ENCODE data around the gene SPATA31A3. TPM values are rescaled to one million over a fixed set of nuclear protein-coding genes. Genes with fewer than 3 reads are reported as not detected.
"Not testable (repeated sequence)": the region's sequence is repeated elsewhere in the genome, so short reads cannot be mapped to it uniquely, and the experiment has no call there.

Gene SPATA31A3
- not detected for total RNA-seq (2021; ENCODE audit: unreplicated experiment)
- not detected in 2 replicates for polyA plus RNA-seq (2012)
- not detected for Bru-seq, nascent RNA
- BruChase-seq, experiment 1, labeled RNA remaining after a 6-hour chase: not detected
- BruChase-seq, experiment 2, labeled RNA remaining after a 2-hour chase: not detected
- long read RNA-seq: 0 reads

GRCh38 chr9:66992450-66992849, at the start of gene SPATA31A3:
TSS of gene SPATA31A3 (minus strand) at chr9:66992550. CDS start at chr9:66992521, 29 bp downstream.
- BruUV-seq (replicated peaks); H3K79me2 ChIP-seq (ENCODE audit: insufficient read depth, low read length); H3K4me1 ChIP-seq (ENCODE audit: control insufficient read depth in 1 of 2, insufficient read depth in 2 of 2, low read length in 2 of 2); intact Hi-C loops (cut with micrococcal nuclease); RAD21 ChIA-PET (ENCODE audit: low non-redundant PET in 1 of 2, low total read pairs in 2 of 2, uncharacterized antibody in 2 of 2, unreplicated experiment in 2 of 2); H3K4me2 ChIP-seq (ENCODE audit: low read length); H2AFZ ChIP-seq (ENCODE audit: low read depth, low read length, poor library complexity, severe bottlenecking); DNase-seq (ENCODE audit: low read depth, low spot score); H3K9me3 ChIP-seq (ENCODE audit: control insufficient read depth in 1 of 2, insufficient read depth in 1 of 2, low read depth in 1 of 2, low read length in 2 of 2); ATAC-seq; H3K27ac ChIP-seq (ENCODE audit: low read depth, low read length); POLR2A ChIA-PET; H3K36me3 ChIP-seq (ENCODE audit: control insufficient read depth in 1 of 2, insufficient read depth in 2 of 2, low read length in 2 of 2); H4K20me1 ChIP-seq (ENCODE audit: insufficient read depth); H3K9ac ChIP-seq (ENCODE audit: low read length); H3K27me3 ChIP-seq (ENCODE audit: insufficient read depth, low read length); H3K4me3 ChIP-seq (replicated peaks in 1 of 2; ENCODE audit: low read depth in 1 of 2, low read length in 2 of 2); H3K9me2 ChIP-seq (ENCODE audit: insufficient read depth); CTCF ChIA-PET: not testable (repeated sequence)

DNA sequence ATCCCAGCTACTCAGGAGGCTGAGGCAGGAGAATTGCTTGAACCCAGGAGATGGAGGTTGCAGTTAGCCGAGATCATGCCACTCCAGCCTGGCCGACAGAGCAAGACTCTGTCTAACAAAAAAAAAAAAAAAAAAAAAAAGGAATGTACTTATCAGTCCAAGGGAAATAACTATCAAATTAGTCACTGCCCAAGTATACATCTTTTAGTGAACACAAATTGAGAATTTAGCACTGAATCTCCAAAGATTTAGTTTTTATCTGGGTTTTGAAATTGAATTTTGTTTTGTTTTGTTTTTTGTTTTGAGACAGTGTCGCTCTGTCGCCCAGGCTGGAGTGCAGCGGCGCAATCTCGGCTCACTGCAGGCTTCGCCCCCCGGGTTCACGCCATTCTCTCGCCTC, 39.8 kb downstream of the SPATA31A3 start:
- BruUV-seq (replicated peaks); intact Hi-C loops (cut with micrococcal nuclease); H3K9me3 ChIP-seq (ENCODE audit: control insufficient read depth in 1 of 2, insufficient read depth in 1 of 2, low read depth in 1 of 2, low read length in 2 of 2); H4K20me1 ChIP-seq (ENCODE audit: insufficient read depth); H3K4me1 ChIP-seq (ENCODE audit: control insufficient read depth in 1 of 2, insufficient read depth in 2 of 2, low read length in 2 of 2); DNase-seq (ENCODE audit: low read depth, low spot score); POLR2A ChIA-PET; ATAC-seq; CTCF ChIA-PET; H3K36me3 ChIP-seq (ENCODE audit: control insufficient read depth in 1 of 2, insufficient read depth in 2 of 2, low read length in 2 of 2); H3K9me2 ChIP-seq (ENCODE audit: insufficient read depth); H3K27me3 ChIP-seq (ENCODE audit: insufficient read depth, low read length); H3K79me2 ChIP-seq (ENCODE audit: insufficient read depth, low read length); H3K4me2 ChIP-seq (ENCODE audit: low read length); RAD21 ChIA-PET (ENCODE audit: low non-redundant PET in 1 of 2, low total read pairs in 2 of 2, uncharacterized antibody in 2 of 2, unreplicated experiment in 2 of 2); H3K9ac ChIP-seq (ENCODE audit: low read length); H3K4me3 ChIP-seq (replicated peaks in 1 of 2; ENCODE audit: low read depth in 1 of 2, low read length in 2 of 2); H3K27ac ChIP-seq (ENCODE audit: low read depth, low read length); H2AFZ ChIP-seq (ENCODE audit: low read depth, low read length, poor library complexity, severe bottlenecking): not testable (repeated sequence)

DNA sequence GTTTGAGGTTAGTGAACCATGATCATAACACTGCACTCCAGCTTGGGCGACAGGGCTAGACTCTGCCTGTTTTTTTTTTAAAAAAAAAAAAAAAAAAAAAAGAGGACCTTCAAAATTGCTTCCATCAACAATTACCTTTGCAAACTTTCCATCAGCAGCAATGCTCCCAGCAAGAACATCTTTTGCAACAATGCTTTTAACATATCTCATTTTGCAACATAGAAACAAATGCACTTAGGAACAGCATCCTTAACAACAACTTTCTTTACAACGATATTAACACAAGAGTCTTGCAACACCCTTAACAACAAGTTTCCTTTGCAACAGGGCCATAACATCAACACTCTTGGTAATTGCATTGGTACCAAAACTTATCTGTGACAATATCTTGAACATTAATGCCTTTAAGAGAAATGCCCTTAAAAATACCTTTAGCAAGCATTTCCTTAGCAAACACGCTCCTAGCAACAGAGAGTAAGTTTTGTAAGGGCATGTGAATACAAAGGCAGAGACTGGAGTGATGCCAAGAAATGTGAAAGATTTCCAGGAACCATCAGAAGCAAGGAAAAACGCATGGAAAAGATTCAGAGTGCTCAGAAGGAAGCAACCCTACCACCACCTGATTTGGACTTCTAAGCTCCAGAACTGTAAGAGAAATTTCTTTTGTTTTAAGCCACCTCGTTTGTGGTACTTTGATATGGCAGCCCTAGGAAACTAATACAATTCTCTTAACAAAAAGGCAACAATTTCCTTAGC, 49.8 kb downstream of the SPATA31A3 start:
- H3K4me3 ChIP-seq (replicated peaks in 1 of 2; ENCODE audit: low read depth in 1 of 2, low read length in 2 of 2); H3K36me3 ChIP-seq (ENCODE audit: control insufficient read depth in 1 of 2, insufficient read depth in 2 of 2, low read length in 2 of 2); intact Hi-C loops (cut with micrococcal nuclease); H3K9me3 ChIP-seq (ENCODE audit: control insufficient read depth in 1 of 2, insufficient read depth in 1 of 2, low read depth in 1 of 2, low read length in 2 of 2); H3K9me2 ChIP-seq (ENCODE audit: insufficient read depth); DNase-seq (ENCODE audit: low read depth, low spot score); H3K4me2 ChIP-seq (ENCODE audit: low read length); H3K27me3 ChIP-seq (ENCODE audit: insufficient read depth, low read length); BruUV-seq (replicated peaks); H3K27ac ChIP-seq (ENCODE audit: low read depth, low read length); ATAC-seq; POLR2A ChIA-PET; H3K79me2 ChIP-seq (ENCODE audit: insufficient read depth, low read length); H3K9ac ChIP-seq (ENCODE audit: low read length); H2AFZ ChIP-seq (ENCODE audit: low read depth, low read length, poor library complexity, severe bottlenecking); H4K20me1 ChIP-seq (ENCODE audit: insufficient read depth); H3K4me1 ChIP-seq (ENCODE audit: control insufficient read depth in 1 of 2, insufficient read depth in 2 of 2, low read length in 2 of 2); RAD21 ChIA-PET (ENCODE audit: low non-redundant PET in 1 of 2, low total read pairs in 2 of 2, uncharacterized antibody in 2 of 2, unreplicated experiment in 2 of 2); CTCF ChIA-PET: not testable (repeated sequence)

GRCh38 chr9:66939878-66940830, 52.2 kb downstream of the SPATA31A3 start:
- H3K4me1 ChIP-seq (ENCODE audit: control insufficient read depth in 1 of 2, insufficient read depth in 2 of 2, low read length in 2 of 2); H3K4me2 ChIP-seq (ENCODE audit: low read length); POLR2A ChIA-PET; H4K20me1 ChIP-seq (ENCODE audit: insufficient read depth); H3K79me2 ChIP-seq (ENCODE audit: insufficient read depth, low read length); intact Hi-C loops (cut with micrococcal nuclease); ATAC-seq; BruUV-seq (replicated peaks); H3K9me3 ChIP-seq (ENCODE audit: control insufficient read depth in 1 of 2, insufficient read depth in 1 of 2, low read depth in 1 of 2, low read length in 2 of 2); H3K9me2 ChIP-seq (ENCODE audit: insufficient read depth); CTCF ChIA-PET; RAD21 ChIA-PET (ENCODE audit: low non-redundant PET in 1 of 2, low total read pairs in 2 of 2, uncharacterized antibody in 2 of 2, unreplicated experiment in 2 of 2); H3K27ac ChIP-seq (ENCODE audit: low read depth, low read length); H3K27me3 ChIP-seq (ENCODE audit: insufficient read depth, low read length); DNase-seq (ENCODE audit: low read depth, low spot score); H3K4me3 ChIP-seq (replicated peaks in 1 of 2; ENCODE audit: low read depth in 1 of 2, low read length in 2 of 2); H3K9ac ChIP-seq (ENCODE audit: low read length); H3K36me3 ChIP-seq (ENCODE audit: control insufficient read depth in 1 of 2, insufficient read depth in 2 of 2, low read length in 2 of 2); H2AFZ ChIP-seq (ENCODE audit: low read depth, low read length, poor library complexity, severe bottlenecking): not testable (repeated sequence)
